ENCODE measurements around the gene ZNF621. TPM values are rescaled to one million over a fixed set of nuclear protein-coding genes. Genes with fewer than 3 reads are reported as not detected.
A peak's percentile ranks its signal among the peaks of the same experiment; 100 is the strongest.

Gene ZNF621
- total RNA-seq, 1 donor from 2014 or later = 34.8 TPM

- DNase-seq = no peak
- no peak overlapping the region for H3K4me3 Mint-ChIP-seq (ENCODE audit: unreplicated experiment)
- H3K36me3 Mint-ChIP-seq (ENCODE audit: unreplicated experiment) = no peaks in the 10 kb centered on the region
- peaks cover 31% of the 10 kb centered on the region for H3K4me1 Mint-ChIP-seq (ENCODE audit: low read depth, unreplicated experiment)
- TF ChIP-seq CTCF (IDR thresholded peaks at IDR 0.05; ENCODE audit: partially characterized antibody, unreplicated experiment) = no peak
- H3K9me3 Mint-ChIP-seq (ENCODE audit: unreplicated experiment) = peaks cover 9% of the 10 kb centered on the region
- no peak overlapping the region for H3K27ac Mint-ChIP-seq (ENCODE audit: unreplicated experiment)
- peaks cover 6% of the 10 kb centered on the region for H3K27me3 Mint-ChIP-seq (ENCODE audit: unreplicated experiment)
Observed at GRCh38 chr3:40583691-40584090, 58.9 kb downstream of the ZNF621 start.

GRCh38 chr3:40584625-40585189 lies 59.9 kb downstream of the ZNF621 start:
- H3K4me1 Mint-ChIP-seq (ENCODE audit: low read depth, unreplicated experiment) = peaks cover 28% of the 10 kb centered on the region
- TF ChIP-seq CTCF (IDR thresholded peaks at IDR 0.05; ENCODE audit: partially characterized antibody, unreplicated experiment) = peak; percentile 96

GRCh38 chr3:40585381-40586016 lies 60.7 kb downstream of the ZNF621 start:
- Mint-ChIP-seq H3K4me3 (ENCODE audit: unreplicated experiment) (peak overlapping the region; percentile 51), H3K27ac (ENCODE audit: unreplicated experiment) (peak overlapping the region; percentile 69), H3K36me3 (ENCODE audit: unreplicated experiment) (no peaks in the 10 kb centered on the region), H3K27me3 (ENCODE audit: unreplicated experiment) (peaks cover 6% of the 10 kb centered on the region), H3K4me1 (ENCODE audit: low read depth, unreplicated experiment) (peaks cover 28% of the 10 kb centered on the region), H3K9me3 (ENCODE audit: unreplicated experiment) (peaks cover 7% of the 10 kb centered on the region)
- TF ChIP-seq CTCF (IDR thresholded peaks at IDR 0.05; ENCODE audit: partially characterized antibody, unreplicated experiment) = no peak
- peak; percentile 37 for DNase-seq

More at GRCh38 chr3:40584625-40585189, 59.9 kb downstream of the ZNF621 start:
- no peaks in the 10 kb centered on the region for H3K36me3 Mint-ChIP-seq (ENCODE audit: unreplicated experiment)
- peaks cover 6% of the 10 kb centered on the region for H3K27me3 Mint-ChIP-seq (ENCODE audit: unreplicated experiment)
- peak; percentile 96 for DNase-seq
- peak overlapping the region; percentile 69 for H3K27ac Mint-ChIP-seq (ENCODE audit: unreplicated experiment)
- peak overlapping the region; percentile 44 for H3K4me3 Mint-ChIP-seq (ENCODE audit: unreplicated experiment)
- H3K9me3 Mint-ChIP-seq (ENCODE audit: unreplicated experiment) = peaks cover 9% of the 10 kb centered on the region

GRCh38 chr3:40586901-40587300 lies 62.1 kb downstream of the ZNF621 start:
- H3K4me3 Mint-ChIP-seq (ENCODE audit: unreplicated experiment) = no peak overlapping the region
- no peak for DNase-seq

More at GRCh38 chr3:40586901-40587300, 62.1 kb downstream of the ZNF621 start:
- H3K4me1 Mint-ChIP-seq (ENCODE audit: low read depth, unreplicated experiment) = peaks cover 27% of the 10 kb centered on the region
- peaks cover 7% of the 10 kb centered on the region for H3K9me3 Mint-ChIP-seq (ENCODE audit: unreplicated experiment)
- no peaks in the 10 kb centered on the region for H3K36me3 Mint-ChIP-seq (ENCODE audit: unreplicated experiment)
- no peak for TF ChIP-seq CTCF (IDR thresholded peaks at IDR 0.05; ENCODE audit: partially characterized antibody, unreplicated experiment)
- H3K27me3 Mint-ChIP-seq (ENCODE audit: unreplicated experiment) = peaks cover 6% of the 10 kb centered on the region
- H3K27ac Mint-ChIP-seq (ENCODE audit: unreplicated experiment) = no peak overlapping the region
